SK-N-SH treated with all-trans-retinoic acid at 6 μM for 48 hours (cell line): ENCODE measurements around the gene ADGRA3.

Source experiments
- CREB5 ChIP-seq: fragments of 250-450 bp; sonication (Bioruptor Pico); IDR thresholded peaks from 2 replicates; pipeline ENCODE4 v1.5.1; 2020; ENCODE audit warnings: low read depth, mild to moderate bottlenecking, moderate library complexity
- RARB ChIP-seq: fragments of 250-450 bp; sonication (Bioruptor Pico); IDR thresholded peaks from 2 replicates; pipeline ENCODE4 v1.8.0; 2021; ENCODE audit warnings: mild to moderate bottlenecking, moderate library complexity
- ZFP30 ChIP-seq: fragments of 450-650 bp; formaldehyde crosslinking; IDR thresholded peaks from 2 replicates; pipeline ENCODE4 v1.5.0; 2022; ENCODE audit warnings: mild to moderate bottlenecking, moderate library complexity
- ZNF565 ChIP-seq: fragments of 450-650 bp; formaldehyde crosslinking; conservative IDR thresholded peaks from 2 replicates; pipeline ENCODE4 v1.5.0; 2020; ENCODE audit warnings: low read depth, mild to moderate bottlenecking, moderate library complexity

- TF ChIP-seq ZFP30 (CRISPR knock-in tag) (no peak), ZNF565 (CRISPR knock-in tag) (no peak), CREB5 (CRISPR knock-in tag) (no peak), RARB (CRISPR knock-in tag) (no peak)
Measured at GRCh38 chr4:22522206-22522605, 6.3 kb upstream of the ADGRA3 start.
